K562 (cell line): ENCODE measurements around the gene DNASE1L3. TPM values are rescaled to one million over a fixed set of nuclear protein-coding genes. Genes with fewer than 3 reads are reported as not detected.
A peak's percentile ranks its signal among the peaks of the same experiment; 100 is the strongest.

ENCODE experiments used
- ATAC-seq: fragments of 200-7000 bp; cut with Tn5 transposase; 3 replicates; pipeline ENCODE4 v1.9.1; 2020; ENCODE audit warnings: moderate library complexity
- BruUV-seq: library from RNA; stranded (reverse); fragments of 400-500 nt; replicated peaks from 2 replicates; lab custom pipeline; 2021; lab: Mats Ljungman, UMichigan
- CTCF ChIA-PET: fragments of 300-600 bp; formaldehyde crosslinking; extraction: SDS; loops from one replicate; lab custom pipeline; 2021; ENCODE audit warnings: low intra/inter-chr PET ratio; lab: Yijun Ruan, JAX
- POLR2A ChIA-PET: fragments of 300-600, 350-650 bp; sonication (Branson Sonifier 250); formaldehyde crosslinking; extraction: SDS; loops from one replicate; lab custom pipeline; 2021; ENCODE audit warnings: antibody characterized with exemption, inconsistent platforms; lab: Yijun Ruan, JAX
- DNase-seq, 4 experiments: peaks; one replicate each; pipeline versions ENCODE4 v3.0.0 to v3.0.0-alpha.2; 2011 to 2018; ENCODE audit warnings: low spot score in 3 of 4, mixed read lengths in 3 of 4; ENCODE audit errors: extremely low read depth in 1 of 4
- FAIRE-seq: peaks from 2 replicates; lab custom pipeline; 2011; peaks lifted over from hg19 to GRCh38; lab: Jason Lieb, UNC
- H2AFZ ChIP-seq: 2 replicates; pipeline ENCODE4 v1.6.0; 2011; ENCODE audit warnings: low read depth, low read length, control low read depth, inconsistent platforms
- H3K27ac ChIP-seq: fragments of 200-600 bp; 3 replicates; pipeline ENCODE4 v1.8.0; 2011; ENCODE audit warnings: low read depth, mild to moderate bottlenecking, control low read depth, inconsistent platforms, low read length, moderate library complexity, mixed read lengths; ENCODE audit errors: extremely low read depth
- H3K27me3 ChIP-seq, 2 experiments: fragments of 300-600 bp in 1 of 2; 2 replicates in 1 of 2; 3 replicates in 1 of 2; pipeline versions ENCODE4 v1.6.0 to v1.8.0; 2011; ENCODE audit warnings: inconsistent platforms in 2 of 2, low read length in 2 of 2, mild to moderate bottlenecking in 1 of 2, mixed read lengths in 1 of 2, moderate library complexity in 1 of 2; ENCODE audit not compliant: control insufficient read depth in 2 of 2, insufficient read depth in 2 of 2
- H3K36me3 ChIP-seq: fragments of 300-600 bp; 3 replicates; pipeline ENCODE4 v1.8.0; 2011; ENCODE audit warnings: mild to moderate bottlenecking, low read length, inconsistent platforms; ENCODE audit not compliant: control insufficient read depth, insufficient read depth
- H3K4me1 ChIP-seq, 2 experiments: fragments of 200-600 bp in 1 of 2; replicated peaks in 1 of 2; 2 replicates in 1 of 2; 3 replicates in 1 of 2; pipeline versions ENCODE4 v1.5.1 to v1.8.0; 2011; ENCODE audit warnings: inconsistent platforms in 2 of 2, low read length in 2 of 2, mild to moderate bottlenecking in 1 of 2, mixed read lengths in 1 of 2, moderate library complexity in 1 of 2; ENCODE audit not compliant: control insufficient read depth in 2 of 2, insufficient read depth in 2 of 2
- H3K4me2 ChIP-seq: 2 replicates; pipeline ENCODE4 v1.6.1; 2011; ENCODE audit warnings: low read length, control low read depth, inconsistent platforms, mixed read lengths; ENCODE audit not compliant: insufficient read depth
- H3K4me3 ChIP-seq: fragments of 200-600 bp; sonication (generic), shearing (Covaris generic); 2 replicates; pipeline ENCODE4 v1.5.1; 2016; ENCODE audit warnings: control low read depth, inconsistent platforms
- H3K79me2 ChIP-seq: fragments of 200-600 bp; 3 replicates; pipeline ENCODE4 v1.8.0; 2011; ENCODE audit warnings: low read length, inconsistent platforms; ENCODE audit not compliant: control insufficient read depth, insufficient read depth
- H3K9ac ChIP-seq, 2 experiments: 2 replicates each; pipeline versions ENCODE4 v1.6.0 to v1.6.1; 2011; ENCODE audit warnings: low read depth in 2 of 2, low read length in 2 of 2, control low read depth in 1 of 2, inconsistent platforms in 1 of 2, mild to moderate bottlenecking in 1 of 2, mixed read lengths in 1 of 2; ENCODE audit not compliant: insufficient read depth in 1 of 2
- H3K9me1 ChIP-seq: one replicate; pipeline ENCODE4 v1.6.0; 2011; ENCODE audit warnings: inconsistent platforms, mild to moderate bottlenecking, low read length, moderate library complexity; ENCODE audit not compliant: control insufficient read depth, insufficient read depth
- H3K9me3 ChIP-seq: replicated peaks from 2 replicates; pipeline ENCODE4 v1.5.1; 2011; ENCODE audit warnings: low read depth, low read length, inconsistent platforms; ENCODE audit not compliant: control insufficient read depth, insufficient read depth
- H4K20me1 ChIP-seq: replicated peaks from 2 replicates; pipeline ENCODE4 v1.6.1; 2011; ENCODE audit warnings: low read length, inconsistent platforms, mixed read lengths; ENCODE audit not compliant: control insufficient read depth, insufficient read depth
- ADNP ChIP-seq: fragments of 200-800 bp; sonication (Bioruptor generic); IDR thresholded peaks from 2 replicates; pipeline ENCODE4 v1.6.1; 2016; ENCODE audit warnings: missing genetic modification characterization, missing compliant biosample characterization
- CBX3 ChIP-seq, 2 experiments: IDR thresholded peaks; 1 replicate in 1 of 2; 2 replicates in 1 of 2; pipeline ENCODE4 v1.6.1; 2012; ENCODE audit warnings: inconsistent platforms in 2 of 2, low read length in 2 of 2, borderline replicate concordance in 1 of 2, control low read depth in 1 of 2
- CBX8 ChIP-seq: fragments of 200-600 bp; sonication (generic); IDR thresholded peaks from 2 replicates; pipeline ENCODE4 v1.6.1; 2012; ENCODE audit warnings: borderline replicate concordance, mixed run types, low read depth, mild to moderate bottlenecking, moderate library complexity, mixed read lengths, low read length, control low read depth, inconsistent platforms; ENCODE audit not compliant: poor library complexity, severe bottlenecking; ENCODE audit errors: extremely low read depth
- GTF2B ChIP-seq: IDR thresholded peaks from 2 replicates; pipeline ENCODE4 v1.6.1; 2011; ENCODE audit not compliant: insufficient read length; ENCODE audit errors: extremely low read depth
- HOXB6 ChIP-seq: fragments of 250-450 bp; sonication (Bioruptor Pico); IDR thresholded peaks from 2 replicates; pipeline ENCODE4 v1.5.1; 2022; ENCODE audit warnings: mild to moderate bottlenecking, borderline replicate concordance
- ID3 ChIP-seq, 2 experiments: fragments of 250-450 bp in 1 of 2; fragments of 450-650 bp in 1 of 2; sonication (Bioruptor Pico) in 1 of 2; IDR thresholded peaks; 2 replicates each; pipeline versions ENCODE4 v1.6.1 to v1.8.0; 2016 to 2021; ENCODE audit warnings: mild to moderate bottlenecking in 2 of 2, moderate library complexity in 2 of 2, missing compliant biosample characterization in 1 of 2, missing genetic modification characterization in 1 of 2
- KLF1 ChIP-seq: fragments of 450-650 bp; IDR thresholded peaks from 2 replicates; pipeline ENCODE4 v1.6.1; 2016; ENCODE audit warnings: missing genetic modification characterization, missing compliant biosample characterization
- MCM2 ChIP-seq: fragments of 450-650 bp; IDR thresholded peaks from 2 replicates; pipeline ENCODE4 v1.6.1; 2017; ENCODE audit warnings: low read depth, mild to moderate bottlenecking
- NCOA2 ChIP-seq, 2 experiments: fragments of 450-650 bp; IDR thresholded peaks; 2 replicates each; pipeline ENCODE4 v1.6.1; 2018; ENCODE audit warnings: mild to moderate bottlenecking in 2 of 2, moderate library complexity in 1 of 2; ENCODE audit not compliant: partially characterized antibody in 2 of 2
- NR2C2 ChIP-seq, 2 experiments: fragments of 200-800 bp in 1 of 2; sonication (Bioruptor generic) in 1 of 2; sonication (generic) in 1 of 2; formaldehyde crosslinking in 1 of 2; IDR thresholded peaks; 2 replicates each; pipeline versions ENCODE4 v1.6.1 to v1.8.0; 2016 to 2022; ENCODE audit warnings: mild to moderate bottlenecking in 1 of 2, missing compliant biosample characterization in 1 of 2, missing genetic modification characterization in 1 of 2, missing genetic modification reagents in 1 of 2
- PCBP1 ChIP-seq: fragments of 200-400 bp; formaldehyde crosslinking; IDR thresholded peaks from 2 replicates; pipeline ENCODE4 v1.6.1; 2018; ENCODE audit warnings: mild to moderate bottlenecking, low read depth, low read length; ENCODE audit not compliant: poor library complexity, severe bottlenecking
- PHTF2 ChIP-seq: fragments of 250-450 bp; sonication (Bioruptor Pico); IDR thresholded peaks from 2 replicates; pipeline ENCODE4 v1.5.0; 2021; ENCODE audit warnings: mild to moderate bottlenecking
- RBM15 ChIP-seq: fragments of 200-400 bp; formaldehyde crosslinking; IDR thresholded peaks from 2 replicates; pipeline ENCODE4 v1.6.1; 2018; ENCODE audit warnings: mild to moderate bottlenecking, low read length, moderate library complexity; ENCODE audit not compliant: insufficient read depth
- SRF ChIP-seq, 2 experiments: fragments of 250-450, 450-650 bp in 1 of 2; sonication (Bioruptor Pico) in 1 of 2; sonication (generic) in 1 of 2; formaldehyde crosslinking; IDR thresholded peaks; 2 replicates each; pipeline versions ENCODE4 v1.5.0 to v1.5.1; 2020 to 2022; ENCODE audit warnings: mild to moderate bottlenecking in 1 of 2, missing genetic modification reagents in 1 of 2
- SRSF9 ChIP-seq: fragments of 200-400 bp; formaldehyde crosslinking; IDR thresholded peaks from 2 replicates; pipeline ENCODE4 v1.6.1; 2017; ENCODE audit warnings: low read depth, low read length, borderline replicate concordance
- ZNF133 ChIP-seq: fragments of 250-450 bp; sonication (Bioruptor Pico); IDR thresholded peaks from 2 replicates; pipeline ENCODE4 v1.4.0; 2020; ENCODE audit warnings: mild to moderate bottlenecking
- ZNF354B ChIP-seq: fragments of 250-450 bp; sonication (Bioruptor Pico); IDR thresholded peaks from 2 replicates; pipeline ENCODE4 v1.4.0; 2020
- WGBS: fragments of 100-300 bp; shearing (Covaris generic); methylation state at CpG from one replicate; pipeline ENCODE4 v1.1.6; 2016; ENCODE audit warnings: low coverage, mixed read lengths; ENCODE audit not compliant: insufficient coverage; ENCODE audit errors: missing lambda C conversion rate; 5-methylcytosine and 5-hydroxymethylcytosine counted together
- in situ Hi-C: fragments of 300-500 bp; cut with MboI; formaldehyde crosslinking; loops from 4 replicates; pipeline ENCODE4 v1.15.0; 2018; ENCODE audit warnings: inconsistent platforms, mixed read lengths
- intact Hi-C: fragments of 100-400 bp; cut with micrococcal nuclease; formaldehyde crosslinking; loops from 2 replicates; pipeline ENCODE4 v1.14.2; 2022
- polyA plus RNA-seq, 8 experiments: library from polyadenylated mRNA; depleted of rRNA in 4 of 8; stranded (reverse) in 5 of 8; unstranded in 3 of 8; fragments of >200 nt; fragmentation: Nextera tagmentation in 2 of 8; fragmentation: Illumina TruSeq in 1 of 8; extraction: Ambion mirVana in 2 of 8; extraction: Trizol in 1 of 8; gene quantifications; 2 replicates each; pipeline versions ENCODE4 v1.2.1 to v1.2.3, GENCODE V29; 2011 to 2014; ENCODE audit warnings: inconsistent platforms in 1 of 8, missing spikeins in 1 of 8
- total RNA-seq, 7 experiments: library from RNA; depleted of rRNA in 6 of 7; stranded (reverse); fragments of >200 nt in 6 of 7; fragmentation: Illumina TruSeq in 2 of 7; extraction: Trizol in 2 of 7; gene quantifications; 2 replicates each; pipeline versions ENCODE4 v1.2.1 to v1.2.3, GENCODE V29; 2011 to 2021; ENCODE audit warnings: low replicate concordance in 1 of 7

DNASE1L3 gene
- total and polyA plus RNA-seq, 9 of the 15 experiments (the other 6 are each of a cell fraction or from before 2014, with no cell fraction given), result 0.06 TPM; not detected in 8

DNA sequence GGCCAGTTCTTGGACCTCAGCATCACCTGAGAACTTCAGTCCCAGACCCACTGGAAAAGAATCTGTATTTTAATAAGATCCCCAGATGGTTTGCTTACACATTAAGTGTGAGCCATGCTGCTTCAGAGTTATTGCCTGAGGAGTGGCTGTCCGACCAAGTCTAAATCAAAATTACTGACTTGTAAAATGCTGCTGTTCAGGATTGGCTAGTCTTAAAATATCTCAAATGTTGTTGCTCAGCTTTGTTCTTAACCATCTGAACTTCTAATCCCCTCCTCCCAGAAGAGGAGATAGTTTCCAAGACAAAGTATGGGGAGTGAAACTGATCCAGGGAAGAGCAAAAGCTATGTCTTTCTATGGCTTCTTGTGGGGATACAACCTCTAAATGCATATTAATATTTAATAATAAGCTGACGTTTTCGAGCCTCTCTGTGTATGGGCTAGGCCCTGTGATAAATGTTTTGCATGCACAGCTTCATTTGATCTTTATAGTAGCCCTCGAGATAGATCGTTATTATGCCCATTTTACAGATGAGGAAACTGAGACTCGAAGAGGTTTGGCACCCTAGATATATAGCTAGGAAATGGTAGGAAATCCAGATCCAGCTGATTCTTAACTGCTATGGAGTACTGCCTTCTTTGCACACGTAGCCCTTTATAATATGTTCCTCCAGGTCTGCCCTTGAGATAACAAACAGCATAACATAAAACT is 52.2 kb downstream of the DNASE1L3 start (continued):
- TF ChIP-seq GTF2B (no peak), HOXB6 (CRISPR knock-in tag) (no peak), MCM2 (no peak), ID3 (CRISPR knock-in tag; IDR thresholded peaks at IDR 0.05) (no peak), ID3 (tag; IDR thresholded peaks at IDR 0.05) (no peak), ADNP (peak; percentile 55)
- TF ChIP-seq, all 486 proteins: peak for 5

- no peak overlapping the region for H2AFZ ChIP-seq
- POLR2A ChIA-PET, result interaction anchor here (0.7 to 1.2 kb wide), 2 partner anchors 10 to 15 kb away, joined by 3 to 4 read pairs; no protein-coding TSS in a partner anchor
- no peak overlapping the region for H3K4me2 ChIP-seq
- no peak for FAIRE-seq
- H3K9ac ChIP-seq, result no peak overlapping the region
- no peaks in the 10 kb centered on the region for H3K9me3 ChIP-seq
- H3K9me1 ChIP-seq, result no peaks in the 10 kb centered on the region
- no peaks in the 10 kb centered on the region for H4K20me1 ChIP-seq
- WGBS, result 85% methylated on average over 11 of the region's 11 CpGs
- in situ Hi-C loops (loop anchor here (25.0 kb wide), 1 partner anchor 145 kb away; the partner anchor contains the start of gene FLNB), intact Hi-C loops (no loop called here)
- no TSS peak for BruUV-seq
- H3K36me3 ChIP-seq, result peaks cover 40% of the 10 kb centered on the region; the same call in 2 of the 3 replicates
- CTCF ChIA-PET, result no interaction called here
- no peak overlapping the region for H3K4me3 ChIP-seq
- ATAC-seq, result no peak
- H3K4me1 ChIP-seq, result peaks cover 15 to 16% of the 10 kb centered on the region in 2 experiments; a peak in 4 of 5 replicates
- no peak for DNase-seq
- H3K27me3 ChIP-seq, result no peaks in the 10 kb centered on the region
- no peak overlapping the region for H3K27ac ChIP-seq
- H3K79me2 ChIP-seq, result no peaks in the 10 kb centered on the region
- TF ChIP-seq SRF (CRISPR knock-in tag; IDR thresholded peaks at IDR 0.05), result no peak
- no peak for TF ChIP-seq CBX8
- TF ChIP-seq NR2C2 (CRISPR knock-in tag; IDR thresholded peaks at IDR 0.05), result no peak
- no peak for TF ChIP-seq NR2C2 (tag; IDR thresholded peaks at IDR 0.05)
- no peak for TF ChIP-seq NCOA2 (IDR thresholded peaks at IDR 0.05; ENCODE audit: partially characterized antibody in 2 of 2)
- no peak for TF ChIP-seq CBX3 (IDR thresholded peaks at IDR 0.05; ENCODE audit: borderline replicate concordance in 1 of 2, low read length in 2 of 2)
- TF ChIP-seq SRSF9, result no peak
- no peak for TF ChIP-seq ZNF354B (CRISPR knock-in tag)
- no peak for TF ChIP-seq ADNP
- TF ChIP-seq RBM15, result no peak
- TF ChIP-seq PHTF2 (CRISPR knock-in tag), result no peak
- no peak for TF ChIP-seq KLF1
- TF ChIP-seq ZNF133 (CRISPR knock-in tag), result no peak
- no peak for TF ChIP-seq PCBP1
Observed at GRCh38 chr3:58157700-58158099, 53.1 kb downstream of the DNASE1L3 start.
